Endothelial cell of umbilical vein (primary cell): ENCODE results near the gene CARD11. TPM values are rescaled to one million over a fixed set of nuclear protein-coding genes. Genes with fewer than 3 reads are reported as not detected.

Source experiments
- BruUV-seq: library from RNA; stranded (reverse); fragments of 400-500 nt; replicated peaks from 2 replicates; lab custom pipeline; 2021; lab: Mats Ljungman, UMichigan
- CTCF ChIA-PET: fragments of 300-600, 350-600 bp; sonication (Branson Sonifier 250); formaldehyde crosslinking; loops from one replicate; lab custom pipeline; 2021; ENCODE audit warnings: antibody characterized with exemption, inconsistent platforms; lab: Charles Lee
- POLR2A ChIA-PET: fragments of 300-600, 350-600 bp; sonication (Branson Sonifier 250); formaldehyde crosslinking; loops from one replicate; lab custom pipeline; 2021; ENCODE audit warnings: antibody characterized with exemption, inconsistent platforms; lab: Charles Lee
- DNase-seq: peaks from one replicate; pipeline ENCODE4 v3.0.0-alpha.2; 2011; ENCODE audit warnings: low read depth, low spot score
- FAIRE-seq: peaks from 2 replicates; lab custom pipeline; 2011; peaks lifted over from hg19 to GRCh38; lab: Jason Lieb, UNC
- H2AFZ ChIP-seq: 2 replicates; pipeline ENCODE4 v1.6.0; 2012; ENCODE audit warnings: low read depth, low read length, control low read depth, inconsistent platforms
- H3K27ac ChIP-seq: 2 replicates; pipeline ENCODE4 v1.5.1; 2011; ENCODE audit warnings: low read depth, mild to moderate bottlenecking, control low read depth, low read length, moderate library complexity; ENCODE audit not compliant: insufficient read depth
- H3K27me3 ChIP-seq, 2 experiments: 2 replicates each; pipeline versions ENCODE4 v1.6.0 to v1.6.1; 2011; ENCODE audit warnings: low read length in 2 of 2, mixed read lengths in 1 of 2; ENCODE audit not compliant: control insufficient read depth in 2 of 2, insufficient read depth in 2 of 2
- H3K36me3 ChIP-seq, 2 experiments: 2 replicates in 1 of 2; 3 replicates in 1 of 2; pipeline ENCODE4 v1.5.1; 2011; ENCODE audit warnings: low read length in 2 of 2, mild to moderate bottlenecking in 1 of 2, moderate library complexity in 1 of 2; ENCODE audit not compliant: control insufficient read depth in 2 of 2, insufficient read depth in 2 of 2; ENCODE audit errors: extremely low read depth in 1 of 2
- H3K4me1 ChIP-seq: 3 replicates; pipeline ENCODE4 v1.5.1; 2011; ENCODE audit warnings: mild to moderate bottlenecking, low read length; ENCODE audit not compliant: control insufficient read depth, insufficient read depth; ENCODE audit errors: extremely low read depth
- H3K4me2 ChIP-seq: 2 replicates; pipeline ENCODE4 v1.6.1; 2011; ENCODE audit warnings: low read length, control low read depth, mixed read lengths; ENCODE audit not compliant: insufficient read depth
- H3K4me3 ChIP-seq, 3 experiments: fragments of 200-600 bp in 1 of 3; sonication (generic), shearing (Covaris generic) in 1 of 3; replicated peaks in 1 of 3; 2 replicates each; pipeline ENCODE4 v1.5.1; 2011 to 2016; ENCODE audit warnings: control low read depth in 3 of 3, low read length in 3 of 3, mild to moderate bottlenecking in 2 of 3, inconsistent platforms in 1 of 3, low read depth in 1 of 3, moderate library complexity in 1 of 3; ENCODE audit not compliant: insufficient read depth in 1 of 3
- H3K79me2 ChIP-seq: 2 replicates; pipeline ENCODE4 v1.6.0; 2012; ENCODE audit warnings: low read length, inconsistent platforms; ENCODE audit not compliant: control insufficient read depth, insufficient read depth
- H3K9ac ChIP-seq: replicated peaks from 2 replicates; pipeline ENCODE3; 2011; ENCODE audit warnings: low read length, control low read depth; ENCODE audit not compliant: insufficient read depth; ENCODE audit errors: extremely low read depth
- H3K9me1 ChIP-seq: replicated peaks from 3 replicates; pipeline ENCODE4 v1.6.0; 2011; ENCODE audit warnings: mild to moderate bottlenecking, low read length; ENCODE audit not compliant: control insufficient read depth, insufficient read depth; ENCODE audit errors: extremely low read depth
- H3K9me3 ChIP-seq: replicated peaks from 2 replicates; pipeline ENCODE4 v1.5.1; 2012; ENCODE audit warnings: low read length, inconsistent platforms; ENCODE audit not compliant: control insufficient read depth, insufficient read depth
- H4K20me1 ChIP-seq: replicated peaks from 2 replicates; pipeline ENCODE3; 2011; ENCODE audit warnings: mild to moderate bottlenecking, low read length; ENCODE audit not compliant: control insufficient read depth, insufficient read depth; ENCODE audit errors: extremely low read depth
- CTCF ChIP-seq, 2 donors: IDR thresholded peaks; 1 replicate in 1 of 2; 2 replicates in 1 of 2; pipeline ENCODE4 v1.5.1; 2011; ENCODE audit warnings: low read length in 2 of 2, mild to moderate bottlenecking in 2 of 2, moderate library complexity in 2 of 2, control low read depth in 1 of 2, inconsistent platforms in 1 of 2, low read depth in 1 of 2; ENCODE audit not compliant: insufficient read depth in 1 of 2; ENCODE audit errors: extremely low read depth in 1 of 2
- FOS ChIP-seq: IDR thresholded peaks from 2 replicates; pipeline ENCODE4 v1.6.1; 2011; ENCODE audit warnings: mild to moderate bottlenecking, low read length, moderate library complexity, borderline replicate concordance; ENCODE audit not compliant: insufficient read depth
- GATA2 ChIP-seq: IDR thresholded peaks from 2 replicates; pipeline ENCODE4 v1.7.0; 2011; ENCODE audit warnings: low read depth, mild to moderate bottlenecking, moderate library complexity, mixed read lengths, low read length; ENCODE audit not compliant: insufficient read length, insufficient read depth
- JUN ChIP-seq: IDR thresholded peaks from 2 replicates; pipeline ENCODE4 v1.6.1; 2011; ENCODE audit warnings: borderline replicate concordance, low read depth; ENCODE audit not compliant: insufficient read length, insufficient read depth
- MAX ChIP-seq: IDR thresholded peaks from 2 replicates; pipeline ENCODE4 v1.6.1; 2011; ENCODE audit not compliant: insufficient read depth, insufficient read length
- MYC ChIP-seq: IDR thresholded peaks from one replicate; pipeline ENCODE4 v1.6.1; 2011; ENCODE audit warnings: mild to moderate bottlenecking, low read depth, low read length
- POLR2A ChIP-seq: IDR thresholded peaks from 2 replicates; pipeline ENCODE4 v1.6.1; 2012; ENCODE audit warnings: low read depth, mild to moderate bottlenecking, control low read depth, low read length
- POLR2AphosphoS5 ChIP-seq: IDR thresholded peaks from 2 replicates; pipeline ENCODE4 v1.6.1; 2012; ENCODE audit warnings: low read depth, mild to moderate bottlenecking, control low read depth, low read length, moderate library complexity; ENCODE audit not compliant: insufficient read depth
- dilution Hi-C: fragments of 300-500 bp; cut with MboI; formaldehyde crosslinking; loops from one replicate; pipeline ENCODE4 v1.15.0; 2019; ENCODE audit warnings: low sequenced_read_pairs; ENCODE audit not compliant: extremely low pct_ligation_motif_present
- intact Hi-C: fragments of 100-400 bp; cut with micrococcal nuclease; formaldehyde crosslinking; loops from one replicate; pipeline ENCODE4 v1.10.0; 2022
- polyA plus RNA-seq, 4 experiments: library from polyadenylated mRNA; depleted of rRNA in 3 of 4; stranded (reverse) in 3 of 4; unstranded in 1 of 4; fragments of >200 nt; gene quantifications; 2 replicates each; pipeline versions ENCODE4 v1.2.1 to v1.2.3, GENCODE V29; 2011 to 2012; ENCODE audit warnings: missing spikeins in 1 of 4
- total RNA-seq: library from RNA; stranded (reverse); gene quantifications from 2 replicates; pipeline ENCODE4 v1.2.3, GENCODE V29; 2021

The CARD11 gene
- total and polyA plus RNA-seq, 2 donors (not counting 3 experiments of a cell fraction or from before 2014, with no cell fraction given), result 20.4 to 41.8 TPM

GRCh38 chr7:3074459-3074821 lies 30.8 kb upstream of the CARD11 start:
- TF ChIP-seq POLR2AphosphoS5 (no peak), CTCF (IDR thresholded peaks at IDR 0.05; ENCODE audit: extremely low read depth in 1 of 2, insufficient read depth in 1 of 2, low read depth in 1 of 2, low read length in 2 of 2) (no peak), POLR2A (no peak), GATA2 (no peak), JUN (no peak), MYC (no peak), MAX (no peak), FOS (no peak)
- H3K36me3 ChIP-seq, result no peaks in the 10 kb centered on the region
- no peak overlapping the region for H3K27ac ChIP-seq
- ChIA-PET CTCF (no interaction called here), POLR2A (no interaction called here)
- H3K9ac ChIP-seq, result no peak overlapping the region
- no peaks in the 10 kb centered on the region for H3K27me3 ChIP-seq
- intact Hi-C loops, result no loop called here
- no peak overlapping the region for H3K4me3 ChIP-seq
- no peaks in the 10 kb centered on the region for H3K79me2 ChIP-seq
- no TSS peak for BruUV-seq
- no peak overlapping the region for H3K4me2 ChIP-seq
- FAIRE-seq (no peak), DNase-seq (no peak)
- no peaks in the 10 kb centered on the region for H3K9me3 ChIP-seq
- H2AFZ ChIP-seq, result no peak overlapping the region
- no peaks in the 10 kb centered on the region for H3K4me1 ChIP-seq
- no peaks in the 10 kb centered on the region for H3K9me1 ChIP-seq
- no peaks in the 10 kb centered on the region for H4K20me1 ChIP-seq
- dilution Hi-C loops, result no loop called here
